ENCODE measurements around the gene PRTFDC1. TPM values are rescaled to one million over a fixed set of nuclear protein-coding genes. Genes with fewer than 3 reads are reported as not detected.

PRTFDC1 gene, protein sequence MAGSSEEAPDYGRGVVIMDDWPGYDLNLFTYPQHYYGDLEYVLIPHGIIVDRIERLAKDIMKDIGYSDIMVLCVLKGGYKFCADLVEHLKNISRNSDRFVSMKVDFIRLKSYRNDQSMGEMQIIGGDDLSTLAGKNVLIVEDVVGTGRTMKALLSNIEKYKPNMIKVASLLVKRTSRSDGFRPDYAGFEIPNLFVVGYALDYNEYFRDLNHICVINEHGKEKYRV
- total RNA-seq = 1 to 10 TPM; 2.2 to 2.7 TPM

DNA sequence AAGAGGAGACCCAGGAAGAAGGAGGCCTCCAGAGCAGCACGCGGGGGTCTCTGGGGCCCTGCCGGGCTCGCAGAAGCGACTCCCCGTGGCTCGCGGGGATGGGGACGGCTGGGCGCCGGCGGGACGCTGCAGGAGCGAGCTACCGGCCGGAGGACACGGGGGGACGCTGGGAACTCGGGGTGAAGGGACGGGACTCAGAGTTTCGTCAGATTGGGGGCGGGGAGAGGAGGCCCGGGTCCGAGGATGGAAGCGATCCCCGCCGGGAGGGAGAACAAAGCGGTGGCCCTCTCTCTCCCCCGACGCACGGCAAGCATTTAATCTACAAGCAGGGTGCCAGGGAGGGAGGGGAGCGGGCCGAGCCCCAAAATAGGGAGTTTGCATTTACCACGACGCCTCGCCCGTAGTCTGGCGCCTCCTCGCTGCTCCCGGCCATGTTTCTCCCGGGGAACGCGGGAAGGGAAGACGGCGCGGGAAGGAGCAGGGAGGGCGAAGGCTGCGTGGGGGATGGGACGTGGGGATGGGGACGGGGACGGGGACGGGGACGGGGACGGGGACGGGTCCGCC, at the start of gene PRTFDC1:
TSS of gene PRTFDC1 (minus strand) at position 464 of the 564 bp plus-strand sequence. CDS start at position 433, 31 bp downstream.
- Mint-ChIP-seq H3K27me3 (no peaks in the 10 kb centered on the region), H3K9me3 (no peaks in the 10 kb centered on the region), H3K4me3 (peak within 1 kb of the TSS; percentile 77), H3K36me3 (ENCODE audit: low read depth) (no peaks in the 10 kb centered on the region), H3K4me1 (ENCODE audit: low read depth) (peaks cover 36% of the 10 kb centered on the region), H3K27ac (peak within 1 kb of the TSS; percentile 86)
- ATAC-seq (peak; percentile 35), DNase-seq (peak; percentile 48)
- ChIA-PET POLR2A (interaction anchor here (0.9 to 1.7 kb wide), 6 partner anchors 9 to 229 kb away, joined by 3 to 8 read pairs (median 3); no protein-coding TSS in a partner anchor), CTCF (interaction anchor here (1.1 to 1.6 kb wide), 4 partner anchors 10 to 335 kb away, joined by 3 to 4 read pairs (median 4); no protein-coding TSS in a partner anchor)
- intact Hi-C loops (cut with micrococcal nuclease) = no loop called here
- TF ChIP-seq, protein P1, sequence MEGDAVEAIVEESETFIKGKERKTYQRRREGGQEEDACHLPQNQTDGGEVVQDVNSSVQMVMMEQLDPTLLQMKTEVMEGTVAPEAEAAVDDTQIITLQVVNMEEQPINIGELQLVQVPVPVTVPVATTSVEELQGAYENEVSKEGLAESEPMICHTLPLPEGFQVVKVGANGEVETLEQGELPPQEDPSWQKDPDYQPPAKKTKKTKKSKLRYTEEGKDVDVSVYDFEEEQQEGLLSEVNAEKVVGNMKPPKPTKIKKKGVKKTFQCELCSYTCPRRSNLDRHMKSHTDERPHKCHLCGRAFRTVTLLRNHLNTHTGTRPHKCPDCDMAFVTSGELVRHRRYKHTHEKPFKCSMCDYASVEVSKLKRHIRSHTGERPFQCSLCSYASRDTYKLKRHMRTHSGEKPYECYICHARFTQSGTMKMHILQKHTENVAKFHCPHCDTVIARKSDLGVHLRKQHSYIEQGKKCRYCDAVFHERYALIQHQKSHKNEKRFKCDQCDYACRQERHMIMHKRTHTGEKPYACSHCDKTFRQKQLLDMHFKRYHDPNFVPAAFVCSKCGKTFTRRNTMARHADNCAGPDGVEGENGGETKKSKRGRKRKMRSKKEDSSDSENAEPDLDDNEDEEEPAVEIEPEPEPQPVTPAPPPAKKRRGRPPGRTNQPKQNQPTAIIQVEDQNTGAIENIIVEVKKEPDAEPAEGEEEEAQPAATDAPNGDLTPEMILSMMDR (IDR thresholded peaks at IDR 0.05) = no peak

DNA sequence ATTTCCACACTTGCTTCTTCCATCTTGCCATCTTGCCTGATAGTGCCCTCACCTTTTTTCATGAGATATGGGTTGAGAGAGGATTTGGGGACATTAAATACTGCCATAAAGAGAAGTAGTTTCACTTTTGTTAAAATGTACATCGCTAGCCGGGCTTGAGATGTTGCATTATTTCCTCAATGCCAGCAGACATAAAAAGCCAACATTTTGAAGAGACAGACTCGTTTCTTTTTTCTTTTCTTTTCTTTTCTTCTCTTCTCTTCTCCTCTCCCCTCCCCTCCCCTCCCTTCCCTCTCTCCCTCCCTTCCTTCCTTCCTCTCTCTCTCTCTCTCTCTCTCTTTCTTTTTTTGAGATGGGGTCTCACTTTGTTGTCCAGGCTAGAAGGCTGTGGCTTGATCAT, 45.6 kb upstream of the PRTFDC1 start:
- DNase-seq = no peak
- H3K27ac Mint-ChIP-seq = no peak overlapping the region
- no peak overlapping the region for H3K4me3 Mint-ChIP-seq
- ChIA-PET POLR2A (no interaction called here), CTCF (no interaction called here)
- TF ChIP-seq, protein P1 (IDR thresholded peaks at IDR 0.05) = no peak
- H3K36me3 Mint-ChIP-seq (ENCODE audit: low read depth) = peaks cover 1% of the 10 kb centered on the region
- peaks cover 20% of the 10 kb centered on the region for H3K9me3 Mint-ChIP-seq
- H3K4me1 Mint-ChIP-seq (ENCODE audit: low read depth) = no peaks in the 10 kb centered on the region
- intact Hi-C loops (cut with micrococcal nuclease) = no loop called here
- peaks cover 3% of the 10 kb centered on the region for H3K27me3 Mint-ChIP-seq
- ATAC-seq = no peak

DNA sequence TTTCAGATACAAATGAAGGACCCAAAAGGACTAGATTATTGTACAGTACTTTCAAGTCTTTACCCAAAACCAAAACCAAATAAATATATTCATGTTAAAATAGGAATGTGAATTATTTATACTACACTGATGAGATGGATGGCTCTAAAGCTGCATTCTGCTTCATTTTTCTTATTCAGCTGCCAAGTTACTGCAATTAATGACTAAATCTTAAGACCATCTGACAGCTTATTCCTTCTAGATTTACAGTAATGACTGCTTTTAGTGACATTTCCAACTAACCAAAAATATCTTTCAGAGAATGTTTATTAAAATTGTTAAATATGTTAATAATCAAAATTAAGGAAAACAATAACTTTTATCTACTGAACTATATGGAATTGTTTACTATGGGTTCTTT, 42.7 kb upstream of the PRTFDC1 start:
- Mint-ChIP-seq H3K27me3 (no peaks in the 10 kb centered on the region), H3K36me3 (ENCODE audit: low read depth) (peaks cover 1% of the 10 kb centered on the region), H3K4me1 (ENCODE audit: low read depth) (no peaks in the 10 kb centered on the region), H3K9me3 (peaks cover 3% of the 10 kb centered on the region), H3K4me3 (no peak overlapping the region), H3K27ac (no peak overlapping the region)
- no peak for ATAC-seq
- POLR2A ChIA-PET = no interaction called here
- CTCF ChIA-PET = interaction anchor here (1.5 kb wide), 1 partner anchor 9 kb away, joined by 5 read pairs; no protein-coding TSS in a partner anchor
- intact Hi-C loops (cut with micrococcal nuclease) = no loop called here
- no peak for DNase-seq
- TF ChIP-seq, protein P1 (IDR thresholded peaks at IDR 0.05) = no peak

DNA sequence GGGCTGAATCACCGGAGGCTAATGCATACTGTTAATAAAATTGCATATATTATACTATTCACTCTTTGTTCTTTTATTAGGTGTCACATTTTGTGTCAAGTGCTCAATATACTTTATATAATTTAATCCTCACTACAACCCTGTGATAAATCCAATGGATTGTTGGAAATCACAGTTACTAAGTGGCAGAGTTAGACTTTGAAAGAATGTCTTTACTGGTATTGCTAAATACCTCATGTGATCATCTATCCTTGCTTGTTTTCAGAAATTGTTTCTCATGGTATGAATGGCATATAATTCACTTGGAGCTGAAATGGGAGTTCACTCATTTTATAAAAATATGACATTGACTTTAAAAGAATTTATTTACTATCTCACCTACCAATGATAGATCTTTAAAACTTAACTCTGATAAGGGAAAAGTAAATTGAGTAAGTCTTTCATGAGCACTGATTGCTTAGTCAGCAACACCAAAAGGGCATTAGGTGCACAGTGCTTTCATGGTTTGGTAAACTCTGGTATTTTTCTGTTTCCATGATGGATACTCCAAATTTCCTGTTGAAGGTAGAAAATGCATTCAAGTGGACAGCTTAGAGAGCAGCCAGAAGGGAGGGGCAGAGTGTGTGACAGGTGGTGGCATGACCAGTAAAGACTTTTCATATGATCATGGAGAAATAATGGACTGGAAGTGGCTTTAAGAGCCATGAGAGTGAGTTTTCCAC, 41.0 kb upstream of the PRTFDC1 start:
- TF ChIP-seq, protein P1 (IDR thresholded peaks at IDR 0.05) = no peak
- DNase-seq = no peak
- intact Hi-C loops (cut with micrococcal nuclease) = no loop called here
- Mint-ChIP-seq H3K9me3 (no peaks in the 10 kb centered on the region), H3K27ac (no peak overlapping the region), H3K36me3 (ENCODE audit: low read depth) (no peaks in the 10 kb centered on the region), H3K4me1 (ENCODE audit: low read depth) (no peaks in the 10 kb centered on the region), H3K27me3 (no peaks in the 10 kb centered on the region), H3K4me3 (no peak overlapping the region)
- CTCF ChIA-PET = no interaction called here
- POLR2A ChIA-PET = no interaction called here
- ATAC-seq = no peak

Data from activated CD8-positive, alpha-beta T cell treated with anti-CD3 and anti-CD28 coated beads for 36 hours (primary cell).